Subcutaneous adipose tissue (tissue), 4 donors: ENCODE results near the gene ZNF143. TPM values are rescaled to one million over a fixed set of nuclear protein-coding genes. Genes with fewer than 3 reads are reported as not detected.

Experiments
- CTCF ChIP-seq: fragments of 450-650 bp; IDR thresholded peaks from one replicate; pipeline ENCODE4 v1.5.1; 2016; ENCODE audit warnings: low read depth, mild to moderate bottlenecking, control low read depth, antibody characterized with exemption, moderate library complexity
- total RNA-seq, 4 donors: library from RNA; depleted of rRNA; stranded (reverse); fragments of >200 nt; gene quantifications; one replicate each; pipeline ENCODE4 v1.1.0, GENCODE V29; 2016

Gene ZNF143
- total RNA-seq, 4 donors from 2014 or later = 22.4 to 34.6 (median 28.4) TPM

GRCh38 chr11:9569588-9570164 is 108.9 kb downstream of the ZNF143 start:
- TF ChIP-seq CTCF = no peak

GRCh38 chr11:9570313-9571025 is 109.7 kb downstream of the ZNF143 start:
- no peak for TF ChIP-seq CTCF

GRCh38 chr11:9571071-9571762 is 110.4 kb downstream of the ZNF143 start:
- TF ChIP-seq CTCF = no peak

- no peak for TF ChIP-seq CTCF
Observed at GRCh38 chr11:9571763-9572115, 110.9 kb downstream of the ZNF143 start.

- TF ChIP-seq CTCF = no peak
Observed at GRCh38 chr11:9573052-9573774, 112.4 kb downstream of the ZNF143 start, which contains the start of gene WEE1. WEE1 (plus strand) TSS chr11:9573670; CDS start chr11:9573934, 264 bp downstream.

- no peak for TF ChIP-seq CTCF
Observed at GRCh38 chr11:9573775-9574621, 113.2 kb downstream of the ZNF143 start.
